IMR-90 (cell line): ENCODE results near the gene ANKLE2. TPM values are rescaled to one million over a fixed set of nuclear protein-coding genes. Genes with fewer than 3 reads are reported as not detected.

ENCODE experiments used
- ATAC-seq: fragments of 200-7000 bp; cut with Tn5 transposase; 2 replicates; pipeline ENCODE4 v1.9.1; 2020; ENCODE audit warnings: low read depth, mild to moderate bottlenecking, moderate library complexity
- BruUV-seq: library from RNA; stranded (reverse); fragments of 400-500 nt; replicated peaks from 2 replicates; lab custom pipeline; 2021; lab: Mats Ljungman, UMichigan
- CTCF ChIA-PET: fragments of 300-600 bp; formaldehyde crosslinking; extraction: SDS; loops from one replicate; lab custom pipeline; 2021; ENCODE audit warnings: antibody characterized with exemption; lab: Yijun Ruan, JAX
- POLR2A ChIA-PET: fragments of 300-600 bp; sonication (Branson Sonifier 250); formaldehyde crosslinking; loops from one replicate; lab custom pipeline; 2022; ENCODE audit warnings: antibody characterized with exemption; ENCODE audit not compliant: unreplicated experiment; lab: Charles Lee
- DNase-seq: peaks from one replicate; pipeline ENCODE4 v3.0.0; 2013
- H2AFZ ChIP-seq: replicated peaks from 2 replicates; pipeline ENCODE3; 2013; ENCODE audit warnings: low read length, mild to moderate bottlenecking; ENCODE audit not compliant: poor library complexity
- H2AK5ac ChIP-seq: 2 replicates; pipeline ENCODE4 v1.6.1; 2013; ENCODE audit warnings: low read depth, low read length, inconsistent platforms
- H2AK9ac ChIP-seq: replicated peaks from 2 replicates; pipeline ENCODE3; 2013; ENCODE audit warnings: mild to moderate bottlenecking, low read depth, low read length, moderate library complexity; ENCODE audit not compliant: poor library complexity
- H2BK120ac ChIP-seq: 2 replicates; pipeline ENCODE4 v1.6.1; 2013; ENCODE audit warnings: low read depth, low read length, inconsistent platforms
- H2BK15ac ChIP-seq: 3 replicates; pipeline ENCODE4 v1.6.1; 2013; ENCODE audit warnings: low read depth, low read length, inconsistent platforms
- H2BK20ac ChIP-seq: 2 replicates; pipeline ENCODE4 v1.6.1; 2013; ENCODE audit warnings: low read depth, mild to moderate bottlenecking, inconsistent platforms, low read length, moderate library complexity
- H2BK5ac ChIP-seq: 2 replicates; pipeline ENCODE4 v1.6.1; 2013; ENCODE audit warnings: mild to moderate bottlenecking, low read depth, low read length, inconsistent platforms; ENCODE audit not compliant: poor library complexity, severe bottlenecking
- H3K14ac ChIP-seq: replicated peaks from 2 replicates; pipeline ENCODE4 v1.6.1; 2013; ENCODE audit warnings: low read depth, low read length, inconsistent platforms
- H3K18ac ChIP-seq: 2 replicates; pipeline ENCODE4 v1.6.1; 2013; ENCODE audit warnings: low read depth, low read length, control low read depth
- H3K23ac ChIP-seq: 2 replicates; pipeline ENCODE4 v1.6.1; 2013; ENCODE audit warnings: low read depth, low read length, inconsistent platforms
- H3K27ac ChIP-seq: 2 replicates; pipeline ENCODE4 v1.5.1; 2013; ENCODE audit warnings: mild to moderate bottlenecking, control low read depth, low read length; ENCODE audit not compliant: insufficient read depth
- H3K27me3 ChIP-seq: 2 replicates; pipeline ENCODE4 v1.6.1; 2013; ENCODE audit warnings: low read length; ENCODE audit not compliant: control insufficient read depth, insufficient read depth
- H3K36me3 ChIP-seq: 2 replicates; pipeline ENCODE4 v1.6.1; 2013; ENCODE audit warnings: low read length, mixed read lengths; ENCODE audit not compliant: control insufficient read depth, insufficient read depth
- H3K4ac ChIP-seq: 2 replicates; pipeline ENCODE4 v1.6.1; 2013; ENCODE audit warnings: low read depth, low read length, inconsistent platforms
- H3K4me1 ChIP-seq: 2 replicates; pipeline ENCODE4 v1.6.1; 2013; ENCODE audit warnings: low read length, mixed read lengths; ENCODE audit not compliant: control insufficient read depth, insufficient read depth
- H3K4me2 ChIP-seq: 2 replicates; pipeline ENCODE4 v1.6.1; 2013; ENCODE audit warnings: low read depth, mild to moderate bottlenecking, control low read depth, low read length, moderate library complexity
- H3K4me3 ChIP-seq: 2 replicates; pipeline ENCODE4 v1.5.1; 2013; ENCODE audit warnings: low read depth, mild to moderate bottlenecking, control low read depth, low read length, moderate library complexity; ENCODE audit not compliant: insufficient read depth
- H3K56ac ChIP-seq: 2 replicates; pipeline ENCODE4 v1.6.1; 2013; ENCODE audit warnings: low read length, inconsistent platforms; ENCODE audit not compliant: insufficient read depth; ENCODE audit errors: extremely low read depth
- H3K79me1 ChIP-seq, 2 experiments: 2 replicates each; pipeline ENCODE4 v1.6.1; 2013; ENCODE audit warnings: low read length in 2 of 2, inconsistent platforms in 1 of 2, low read depth in 1 of 2
- H3K9ac ChIP-seq: 2 replicates; pipeline ENCODE4 v1.6.1; 2013; ENCODE audit warnings: low read depth, low read length, control low read depth
- H3K9me1 ChIP-seq: 2 replicates; pipeline ENCODE4 v1.6.1; 2013; ENCODE audit warnings: low read length, inconsistent platforms; ENCODE audit not compliant: insufficient read depth
- H3K9me3 ChIP-seq: 2 replicates; pipeline ENCODE4 v1.6.1; 2013; ENCODE audit warnings: low read length; ENCODE audit not compliant: control insufficient read depth, insufficient read depth
- H4K20me1 ChIP-seq: 2 replicates; pipeline ENCODE4 v1.6.1; 2013; ENCODE audit warnings: low read length, inconsistent platforms; ENCODE audit not compliant: insufficient read depth
- H4K5ac ChIP-seq: 2 replicates; pipeline ENCODE4 v1.6.1; 2013; ENCODE audit warnings: mild to moderate bottlenecking, low read depth, low read length, control low read depth
- H4K8ac ChIP-seq, 2 experiments: 2 replicates each; pipeline ENCODE4 v1.6.1; 2013; ENCODE audit warnings: low read depth in 2 of 2, low read length in 2 of 2, control low read depth in 1 of 2, inconsistent platforms in 1 of 2
- H4K91ac ChIP-seq: 2 replicates; pipeline ENCODE4 v1.6.1; 2013; ENCODE audit warnings: low read depth, low read length, inconsistent platforms; ENCODE audit not compliant: insufficient read depth
- CHD1 ChIP-seq: IDR thresholded peaks from 2 replicates; pipeline ENCODE4 v1.6.1; 2012; ENCODE audit warnings: low read depth, low read length, improper control_type of control experiment
- MAZ ChIP-seq: IDR thresholded peaks from 2 replicates; pipeline ENCODE4 v1.6.1; 2012; ENCODE audit warnings: low read depth, mild to moderate bottlenecking, low read length, improper control_type of control experiment, moderate library complexity, borderline replicate concordance
- WGBS, 2 experiments: methylation state at CpG; one replicate each; pipeline versions ENCODE4 v1.1.5 to v1.1.7; 2013; ENCODE audit warnings: missing lambda C conversion rate in 2 of 2; ENCODE audit not compliant: insufficient read length in 1 of 2; ENCODE audit errors: extremely low coverage in 2 of 2; 5-methylcytosine and 5-hydroxymethylcytosine counted together
- dilution Hi-C: fragments of 300-500 bp; cut with HindIII; formaldehyde crosslinking; loops from one replicate; pipeline ENCODE4 v1.14.3; 2018; ENCODE audit warnings: low sequenced_read_pairs; ENCODE audit not compliant: unreplicated experiment
- in situ Hi-C: fragments of 300-500 bp; cut with MboI; formaldehyde crosslinking; loops from 3 replicates; pipeline ENCODE4 v1.14.3; 2019; ENCODE audit warnings: low sequenced_read_pairs, inconsistent platforms, mixed read lengths
- intact Hi-C: fragments of 100-400 bp; cut with micrococcal nuclease; formaldehyde crosslinking; loops from 2 replicates; pipeline ENCODE4 v1.10.0; 2022
- polyA plus RNA-seq, 3 experiments: library from polyadenylated mRNA; depleted of rRNA; stranded (reverse); fragments of >200 nt; gene quantifications; 2 replicates each; pipeline ENCODE4 v1.2.3, GENCODE V29; 2012; ENCODE audit warnings: low replicate concordance in 1 of 3
- total RNA-seq: library from RNA; depleted of rRNA; stranded (reverse); fragments of >200 nt; gene quantifications from 2 replicates; pipeline ENCODE4 v1.2.3, GENCODE V29; 2012

Gene ANKLE2
- total and polyA plus RNA-seq, 2 of the 4 experiments (the other 2 are of a cell fraction): 63.4 to 82.4 TPM

DNA sequence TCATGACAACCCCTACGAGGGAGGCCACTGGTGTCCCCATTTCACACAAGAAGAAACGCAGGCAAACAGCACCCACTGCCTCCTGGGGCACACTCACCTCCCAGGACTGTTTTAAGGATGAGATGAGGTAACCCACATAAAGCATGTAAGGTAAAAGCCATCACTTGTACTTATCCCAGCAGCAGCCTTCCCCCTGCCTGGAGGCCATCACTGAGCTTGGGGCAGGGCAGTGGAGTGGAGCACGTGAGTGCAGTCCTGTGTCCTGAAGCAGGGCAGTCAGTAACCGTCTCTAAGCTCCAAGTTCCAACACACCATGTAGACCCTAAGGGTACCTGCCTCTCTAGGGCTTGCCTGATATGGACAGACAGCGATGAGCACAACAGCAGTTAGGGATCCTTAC, 76.2 kb downstream of the ANKLE2 start:
- H3K36me3 ChIP-seq: peaks cover 3% of the 10 kb centered on the region; the same call in 1 of the 2 replicates
- CTCF ChIA-PET: no interaction called here
- in situ Hi-C loops: no loop called here
- intact Hi-C loops: no loop called here
- H3K27me3 ChIP-seq: no peaks in the 10 kb centered on the region
- no peak overlapping the region for H2BK120ac ChIP-seq
- no peaks in the 10 kb centered on the region; the same call in 1 of the 2 replicates for H3K9me1 ChIP-seq
- H2AK9ac ChIP-seq: no peak overlapping the region
- ATAC-seq: no peak
- H2BK15ac ChIP-seq: no peak overlapping the region
- H3K9me3 ChIP-seq: no peaks in the 10 kb centered on the region
- peaks cover 6% of the 10 kb centered on the region; the same call in 1 of the 2 replicates for H4K20me1 ChIP-seq
- no peak overlapping the region for H2AK5ac ChIP-seq
- no peak overlapping the region for H3K14ac ChIP-seq
- H2AFZ ChIP-seq: no peak overlapping the region
- H3K4me1 ChIP-seq: peaks cover 3% of the 10 kb centered on the region; the same call in 1 of the 2 replicates
- no peak overlapping the region for H3K56ac ChIP-seq
- H4K5ac ChIP-seq: no peak overlapping the region
- no peak overlapping the region for H3K4ac ChIP-seq
- WGBS, 2 experiments: no CpG with 5 or more reads among the region's 5 CpGs
- H3K9ac ChIP-seq: no peak overlapping the region
- H3K4me3 ChIP-seq: no peak overlapping the region
- H3K79me1 ChIP-seq: peaks cover 21 to 25% of the 10 kb centered on the region in 2 experiments
- H3K23ac ChIP-seq: no peak overlapping the region
- H3K4me2 ChIP-seq: no peak overlapping the region
- H4K8ac ChIP-seq: no peak overlapping the region
- no TSS peak for BruUV-seq
- no peak overlapping the region for H4K91ac ChIP-seq
- no peak overlapping the region for H3K27ac ChIP-seq
- dilution Hi-C loops: no loop called here
- H3K18ac ChIP-seq: no peak overlapping the region
- TF ChIP-seq CHD1 (no peak), MAZ (no peak)
- no peak for DNase-seq
- no peak overlapping the region for H2BK20ac ChIP-seq
- H2BK5ac ChIP-seq: no peak overlapping the region
- POLR2A ChIA-PET: no interaction called here
